A549 (cell line): ENCODE results near the gene ITGAL.

Experiments used
- CTCF ChIP-seq: fragments of >200 bp; sonication (Bioruptor Twin); formaldehyde crosslinking; IDR thresholded peaks from 3 replicates; pipeline ENCODE4 v1.5.1; 2016
- JUN ChIP-seq, 2 experiments: fragments of >200 bp; sonication (Bioruptor Twin); formaldehyde crosslinking; IDR thresholded peaks; 2 replicates in 1 of 2; 3 replicates in 1 of 2; pipeline ENCODE4 v1.6.1; 2016 to 2017
- KDM1A ChIP-seq: fragments of 200-600 bp; sonication (generic); IDR thresholded peaks from 2 replicates; pipeline ENCODE4 v1.6.1; 2016; ENCODE audit warnings: low read depth, mild to moderate bottlenecking
- KDM5A ChIP-seq: fragments of 200-600 bp; sonication (generic); IDR thresholded peaks from 2 replicates; pipeline ENCODE4 v1.6.1; 2016; ENCODE audit warnings: antibody characterized with exemption, mild to moderate bottlenecking
- RAD21 ChIP-seq, 2 experiments: fragments of >200 bp in 1 of 2; sonication (Bioruptor Twin) in 1 of 2; formaldehyde crosslinking in 1 of 2; IDR thresholded peaks in 1 of 2; conservative IDR thresholded peaks in 1 of 2; 2 replicates in 1 of 2; 3 replicates in 1 of 2; pipeline ENCODE4 v1.6.1; 2012 to 2018; ENCODE audit warnings: inconsistent platforms in 1 of 2

DNA sequence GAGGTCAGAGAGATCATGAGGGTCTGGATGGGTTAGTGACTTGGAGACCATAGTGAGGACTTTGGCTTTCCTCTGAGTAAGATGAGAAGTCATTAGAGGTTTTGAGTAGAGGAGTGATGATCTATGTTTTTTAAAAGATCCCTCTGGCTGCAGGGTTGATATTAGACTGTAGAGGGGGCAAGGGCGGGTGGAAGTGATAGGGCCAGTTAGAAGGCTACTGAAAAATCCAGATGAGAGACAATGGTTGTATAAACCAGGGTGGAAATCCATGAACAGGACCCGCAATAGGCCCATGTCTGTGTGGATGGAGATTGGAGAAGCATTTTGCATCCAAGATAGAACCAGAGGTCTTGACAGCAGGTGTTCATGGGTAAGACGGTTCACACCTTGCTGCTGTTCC lies 9.8 kb downstream of the ITGAL start:
- no peak for TF ChIP-seq JUN (IDR thresholded peaks at IDR 0.05)
- TF ChIP-seq CTCF: no peak
- no peak for TF ChIP-seq KDM1A
- TF ChIP-seq KDM5A: no peak
- peak in 1 of 2 experiments; percentile 8; a peak in 1 of 5 replicates for TF ChIP-seq RAD21 (conservative IDR thresholded peaks at IDR 0.05 in 1 of 2, IDR thresholded peaks at IDR 0.05 in 1 of 2)
